Lower leg skin (tissue), 3 donors: ENCODE measurements around the gene ATP7A.

ENCODE experiments used
- POLR2A ChIP-seq, 2 donors: fragments of 450-650 bp; IDR thresholded peaks; one replicate each; pipeline ENCODE4 v1.6.1; 2016 to 2017; ENCODE audit warnings: antibody characterized with exemption in 2 of 2, mild to moderate bottlenecking in 1 of 2, moderate library complexity in 1 of 2
- TF ChIP-seq, protein P1 (sequence below), 3 donors: fragments of 450-650 bp; IDR thresholded peaks; one replicate each; pipeline ENCODE4 v1.5.1; 2016; ENCODE audit warnings: antibody characterized with exemption in 3 of 3, mild to moderate bottlenecking in 3 of 3, moderate library complexity in 2 of 3

DNA sequence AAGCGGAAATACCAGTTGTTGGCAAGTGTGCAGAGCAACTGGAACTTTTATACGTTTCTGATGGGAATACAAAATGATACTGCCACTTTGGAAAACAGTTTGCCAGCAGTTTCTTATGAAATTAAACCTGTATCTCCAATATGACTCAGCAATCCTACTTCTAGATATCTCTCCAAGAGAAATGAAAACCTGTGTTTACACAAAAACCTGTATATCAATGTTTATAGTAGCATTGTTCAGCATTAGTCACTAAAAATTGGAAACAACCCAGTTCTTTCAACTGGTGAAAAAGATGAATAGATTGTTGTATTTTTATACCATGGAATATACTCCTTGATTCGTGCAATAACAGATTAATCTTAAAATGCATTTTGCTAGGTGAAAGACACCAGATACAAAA is 26.8 kb downstream of the ATP7A start:
- TF ChIP-seq, protein P1, sequence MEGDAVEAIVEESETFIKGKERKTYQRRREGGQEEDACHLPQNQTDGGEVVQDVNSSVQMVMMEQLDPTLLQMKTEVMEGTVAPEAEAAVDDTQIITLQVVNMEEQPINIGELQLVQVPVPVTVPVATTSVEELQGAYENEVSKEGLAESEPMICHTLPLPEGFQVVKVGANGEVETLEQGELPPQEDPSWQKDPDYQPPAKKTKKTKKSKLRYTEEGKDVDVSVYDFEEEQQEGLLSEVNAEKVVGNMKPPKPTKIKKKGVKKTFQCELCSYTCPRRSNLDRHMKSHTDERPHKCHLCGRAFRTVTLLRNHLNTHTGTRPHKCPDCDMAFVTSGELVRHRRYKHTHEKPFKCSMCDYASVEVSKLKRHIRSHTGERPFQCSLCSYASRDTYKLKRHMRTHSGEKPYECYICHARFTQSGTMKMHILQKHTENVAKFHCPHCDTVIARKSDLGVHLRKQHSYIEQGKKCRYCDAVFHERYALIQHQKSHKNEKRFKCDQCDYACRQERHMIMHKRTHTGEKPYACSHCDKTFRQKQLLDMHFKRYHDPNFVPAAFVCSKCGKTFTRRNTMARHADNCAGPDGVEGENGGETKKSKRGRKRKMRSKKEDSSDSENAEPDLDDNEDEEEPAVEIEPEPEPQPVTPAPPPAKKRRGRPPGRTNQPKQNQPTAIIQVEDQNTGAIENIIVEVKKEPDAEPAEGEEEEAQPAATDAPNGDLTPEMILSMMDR (IDR thresholded peaks at IDR 0.05): no peak
- no peak for TF ChIP-seq POLR2A (IDR thresholded peaks at IDR 0.05)
